MCF 10A (cell line): ENCODE results near the gene PTGES3. TPM values are rescaled to one million over a fixed set of nuclear protein-coding genes. Genes with fewer than 3 reads are reported as not detected.

Experiments used
- BruUV-seq: library from RNA; stranded (reverse); fragments of 400-500 nt; replicated peaks from 2 replicates; lab custom pipeline; 2021; lab: Mats Ljungman, UMichigan
- CTCF ChIA-PET: fragments of 300-600 bp; sonication (Branson Sonifier 250); formaldehyde crosslinking; extraction: SDS; loops from one replicate; lab custom pipeline; 2021; ENCODE audit warnings: antibody characterized with exemption, inconsistent platforms; lab: Yijun Ruan, JAX
- POLR2A ChIA-PET: fragments of 300-600, 350-650 bp; sonication (Branson Sonifier 250); formaldehyde crosslinking; extraction: SDS; loops from one replicate; lab custom pipeline; 2020; ENCODE audit warnings: antibody characterized with exemption, inconsistent platforms; lab: Yijun Ruan, JAX
- DNase-seq: peaks from one replicate; pipeline ENCODE4 v3.0.0-alpha.2; 2018; ENCODE audit not compliant: unreplicated experiment
- H3K27ac Mint-ChIP-seq: one replicate; pipeline ENCODE4 v1.8.0; 2022; ENCODE audit warnings: mild to moderate bottlenecking, low read depth, mixed read lengths; ENCODE audit not compliant: unreplicated experiment
- H3K27me3 Mint-ChIP-seq: one replicate; pipeline ENCODE4 v1.8.0; 2022; ENCODE audit warnings: mixed read lengths; ENCODE audit not compliant: insufficient read depth, unreplicated experiment
- H3K36me3 Mint-ChIP-seq: one replicate; pipeline ENCODE4 v1.8.0; 2022; ENCODE audit warnings: mild to moderate bottlenecking, moderate library complexity, mixed read lengths; ENCODE audit not compliant: insufficient read depth, unreplicated experiment
- H3K4me1 Mint-ChIP-seq: one replicate; pipeline ENCODE4 v1.8.0; 2022; ENCODE audit warnings: mixed read lengths; ENCODE audit not compliant: insufficient read depth, unreplicated experiment
- H3K4me3 Mint-ChIP-seq: one replicate; pipeline ENCODE4 v1.8.0; 2022; ENCODE audit warnings: mild to moderate bottlenecking, moderate library complexity, mixed read lengths; ENCODE audit not compliant: unreplicated experiment
- H3K9me3 Mint-ChIP-seq: one replicate; pipeline ENCODE4 v1.8.0; 2022; ENCODE audit warnings: mixed read lengths; ENCODE audit not compliant: unreplicated experiment
- intact Hi-C: fragments of 100-400 bp; cut with micrococcal nuclease; formaldehyde crosslinking; loops from 2 replicates; pipeline ENCODE4 v1.14.1; 2022
- total RNA-seq: library from RNA; stranded (reverse); gene quantifications from 2 replicates; pipeline ENCODE4 v1.2.3, GENCODE V29; 2022
- TF ChIP-seq, protein P1 (sequence below): fragments of 200-600 bp; IDR thresholded peaks from one replicate; pipeline ENCODE4 v1.8.0; 2022; ENCODE audit warnings: antibody characterized with exemption, mild to moderate bottlenecking; ENCODE audit not compliant: unreplicated experiment

The PTGES3 gene
- total RNA-seq, 1 experiment from 2014 or later: 228 TPM

GRCh38 chr12:56622535-56622934, 65.5 kb downstream of the PTGES3 start:
- no peak for DNase-seq
- Mint-ChIP-seq H3K4me3 (no peak overlapping the region), H3K36me3 (peaks cover 79% of the 10 kb centered on the region), H3K27ac (no peak overlapping the region), H3K27me3 (no peaks in the 10 kb centered on the region), H3K9me3 (no peaks in the 10 kb centered on the region), H3K4me1 (peaks cover 10% of the 10 kb centered on the region)
- ChIA-PET CTCF (interaction anchor here (0.9 to 1.3 kb wide), 3 partner anchors 13 to 126 kb away, joined by 3 to 4 read pairs (median 3); no protein-coding TSS in a partner anchor), POLR2A (interaction anchor here (0.6 to 2.8 kb wide), 6 partner anchors 10 to 128 kb away, joined by 3 to 9 read pairs (median 4); partner anchors contain the start of gene RBMS2)
- TF ChIP-seq, protein P1, sequence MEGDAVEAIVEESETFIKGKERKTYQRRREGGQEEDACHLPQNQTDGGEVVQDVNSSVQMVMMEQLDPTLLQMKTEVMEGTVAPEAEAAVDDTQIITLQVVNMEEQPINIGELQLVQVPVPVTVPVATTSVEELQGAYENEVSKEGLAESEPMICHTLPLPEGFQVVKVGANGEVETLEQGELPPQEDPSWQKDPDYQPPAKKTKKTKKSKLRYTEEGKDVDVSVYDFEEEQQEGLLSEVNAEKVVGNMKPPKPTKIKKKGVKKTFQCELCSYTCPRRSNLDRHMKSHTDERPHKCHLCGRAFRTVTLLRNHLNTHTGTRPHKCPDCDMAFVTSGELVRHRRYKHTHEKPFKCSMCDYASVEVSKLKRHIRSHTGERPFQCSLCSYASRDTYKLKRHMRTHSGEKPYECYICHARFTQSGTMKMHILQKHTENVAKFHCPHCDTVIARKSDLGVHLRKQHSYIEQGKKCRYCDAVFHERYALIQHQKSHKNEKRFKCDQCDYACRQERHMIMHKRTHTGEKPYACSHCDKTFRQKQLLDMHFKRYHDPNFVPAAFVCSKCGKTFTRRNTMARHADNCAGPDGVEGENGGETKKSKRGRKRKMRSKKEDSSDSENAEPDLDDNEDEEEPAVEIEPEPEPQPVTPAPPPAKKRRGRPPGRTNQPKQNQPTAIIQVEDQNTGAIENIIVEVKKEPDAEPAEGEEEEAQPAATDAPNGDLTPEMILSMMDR: no peak
- intact Hi-C loops: no loop called here
- BruUV-seq: no TSS peak

- Mint-ChIP-seq H3K4me3 (no peak overlapping the region), H3K9me3 (no peaks in the 10 kb centered on the region), H3K27me3 (no peaks in the 10 kb centered on the region), H3K4me1 (peaks cover 5% of the 10 kb centered on the region), H3K27ac (no peak overlapping the region), H3K36me3 (peaks cover 94% of the 10 kb centered on the region)
- TF ChIP-seq, protein P1: no peak
- no peak for DNase-seq
- ChIA-PET POLR2A (interaction anchor here (0.5 to 0.8 kb wide), 2 partner anchors 17 to 467 kb away, joined by 3 to 4 read pairs; no protein-coding TSS in a partner anchor), CTCF (interaction anchor here (1.7 kb wide), 1 partner anchor 11 kb away, joined by 4 read pairs; no protein-coding TSS in a partner anchor)
- intact Hi-C loops: no loop called here
- no TSS peak for BruUV-seq
These were observed 71.2 kb downstream of the PTGES3 start for GRCh38 chr12:56616925-56617324.

- BruUV-seq: no TSS peak
- Mint-ChIP-seq H3K36me3 (peaks cover 95% of the 10 kb centered on the region), H3K4me1 (peaks cover 5% of the 10 kb centered on the region), H3K27ac (no peak overlapping the region), H3K9me3 (no peaks in the 10 kb centered on the region), H3K4me3 (no peak overlapping the region), H3K27me3 (no peaks in the 10 kb centered on the region)
- ChIA-PET CTCF (interaction anchor here (1.7 kb wide), 1 partner anchor 12 kb away, joined by 4 read pairs; no protein-coding TSS in a partner anchor), POLR2A (interaction anchor here (0.8 kb wide), 1 partner anchor 18 kb away, joined by 3 read pairs; no protein-coding TSS in a partner anchor)
- intact Hi-C loops: no loop called here
- TF ChIP-seq, protein P1: no peak
- no peak for DNase-seq
These were observed 71.8 kb downstream of the PTGES3 start for GRCh38 chr12:56616244-56616643.

GRCh38 chr12:56614627-56615026, 73.5 kb downstream of the PTGES3 start:
- H3K27ac Mint-ChIP-seq: no peak overlapping the region
- no peak overlapping the region for H3K4me3 Mint-ChIP-seq
- DNase-seq: no peak
- H3K36me3 Mint-ChIP-seq: peaks cover 97% of the 10 kb centered on the region
- TF ChIP-seq, protein P1: no peak
- no TSS peak for BruUV-seq
- ChIA-PET POLR2A (interaction anchor here (1.0 to 1.3 kb wide), 2 partner anchors 21 to 126 kb away, joined by 3 to 5 read pairs; partner anchors contain the start of gene GLS2), CTCF (interaction anchor here (0.6 kb wide), 1 partner anchor 27 kb away, joined by 3 read pairs; no protein-coding TSS in a partner anchor)
- H3K9me3 Mint-ChIP-seq: no peaks in the 10 kb centered on the region
- peaks cover 5% of the 10 kb centered on the region for H3K4me1 Mint-ChIP-seq
- intact Hi-C loops: no loop called here
- no peaks in the 10 kb centered on the region for H3K27me3 Mint-ChIP-seq

Other genes starting within 250 kb of the PTGES3 start
- gene TIMELESS, start 238.9 kb downstream of the PTGES3 start, total RNA-seq: 10.1 and 14.0 TPM in 2 replicates
- gene MIP, start 233.6 kb downstream of the PTGES3 start, total RNA-seq: not detected in 2 replicates
- gene SPRYD4, start 219.7 kb downstream of the PTGES3 start, total RNA-seq: 3.5 and 3.9 TPM in 2 replicates
- 3.9 and 4.8 TPM in 2 replicates for gene GLS2, start 200.1 kb downstream of the PTGES3 start, total RNA-seq
- 34.9 and 62.7 TPM in 2 replicates for gene RBMS2, start 166.5 kb downstream of the PTGES3 start, total RNA-seq
- 87.3 and 101 TPM in 2 replicates for gene BAZ2A, start 58.0 kb downstream of the PTGES3 start, total RNA-seq
- 719 and 909 TPM in 2 replicates for gene ATP5F1B, start 42.3 kb downstream of the PTGES3 start, total RNA-seq
- gene NACA, start 37.0 kb upstream of the PTGES3 start, total RNA-seq: 1,274 and 1,490 TPM in 2 replicates
- gene PRIM1, start 64.0 kb upstream of the PTGES3 start, total RNA-seq: 3.5 and 7.8 TPM in 2 replicates
- gene HSD17B6, start 75.0 kb upstream of the PTGES3 start, total RNA-seq: 0.37 and 1.3 TPM in 2 replicates
- gene SDR9C7, start 246.1 kb upstream of the PTGES3 start, total RNA-seq: not detected in 2 replicates